Neural cell (in vitro differentiated cells): ENCODE data around the gene FBXW8. TPM values are rescaled to one million over a fixed set of nuclear protein-coding genes. Genes with fewer than 3 reads are reported as not detected.

Experiments
- H2AFZ ChIP-seq: fragments of 200-600, 300-800 bp; sonication (generic), shearing (Covaris generic); 2 replicates; pipeline ENCODE4 v1.6.0; 2014; ENCODE audit warnings: low read depth, mild to moderate bottlenecking, antibody characterized with exemption, low read length, moderate library complexity
- H3F3A ChIP-seq: fragments of 200-600 bp; shearing (Covaris generic); 2 replicates; pipeline ENCODE4 v1.6.1; 2016; ENCODE audit warnings: mild to moderate bottlenecking, moderate library complexity, mixed read lengths, antibody characterized with exemption, low read length; ENCODE audit not compliant: insufficient read depth, poor library complexity, severe bottlenecking
- H3K27ac ChIP-seq: fragments of 200-600, 300-800 bp; sonication (generic), shearing (Covaris generic); 2 replicates; pipeline ENCODE4 v1.5.1; 2014; ENCODE audit warnings: mild to moderate bottlenecking, low read length, moderate library complexity
- H3K27me3 ChIP-seq: fragments of 300-800, 200-600 bp; sonication (generic), shearing (Covaris generic); 2 replicates; pipeline ENCODE4 v1.6.0; 2014; ENCODE audit warnings: mild to moderate bottlenecking, low read depth, low read length, moderate library complexity; ENCODE audit not compliant: insufficient read depth
- H3K36me3 ChIP-seq: fragments of 300-800, 200-600 bp; sonication (generic), shearing (Covaris generic); 2 replicates; pipeline ENCODE4 v1.5.1; 2014; ENCODE audit warnings: mild to moderate bottlenecking, antibody characterized with exemption, low read length, moderate library complexity; ENCODE audit not compliant: insufficient read depth
- H3K4me2 ChIP-seq: fragments of 300-800, 200-600 bp; sonication (generic), shearing (Covaris generic); 2 replicates; pipeline ENCODE4 v1.6.0; 2014; ENCODE audit warnings: mild to moderate bottlenecking, low read length
- H3K4me3 ChIP-seq: fragments of 300-800, 200-600 bp; sonication (generic), shearing (Covaris generic); 2 replicates; pipeline ENCODE4 v1.5.1; 2014; ENCODE audit warnings: mild to moderate bottlenecking, low read length, moderate library complexity
- H3K79me2 ChIP-seq: fragments of 200-600 bp; shearing (Covaris generic); replicated peaks from 2 replicates; pipeline ENCODE4 v1.6.0; 2014; ENCODE audit warnings: mild to moderate bottlenecking, low read length, moderate library complexity; ENCODE audit not compliant: insufficient read depth
- H3K9ac ChIP-seq: fragments of 300-800, 200-600 bp; sonication (generic), shearing (Covaris generic); 2 replicates; pipeline ENCODE4 v1.6.1; 2016; ENCODE audit warnings: mild to moderate bottlenecking, low read length, mixed read lengths
- H3K9me2 ChIP-seq: fragments of 200-600 bp; shearing (Covaris generic); 2 replicates; pipeline ENCODE4 v1.6.1; 2016; ENCODE audit warnings: mild to moderate bottlenecking, low read length, mixed read lengths; ENCODE audit not compliant: insufficient read depth
- H3K9me3 ChIP-seq: fragments of 200-600, 300-800 bp; sonication (generic), shearing (Covaris generic); 2 replicates; pipeline ENCODE4 v1.6.1; 2016; ENCODE audit warnings: mild to moderate bottlenecking, mixed run types, low read length, moderate library complexity, mixed read lengths
- H4K20me1 ChIP-seq: fragments of 200-600 bp; shearing (Covaris generic); 2 replicates; pipeline ENCODE4 v1.6.1; 2016; ENCODE audit warnings: mild to moderate bottlenecking, mixed run types; ENCODE audit not compliant: insufficient read depth
- CTCF ChIP-seq: fragments of 450-650 bp; IDR thresholded peaks from 2 replicates; pipeline ENCODE4 v1.5.1; 2014; ENCODE audit warnings: antibody characterized with exemption, mild to moderate bottlenecking, moderate library complexity; ENCODE audit not compliant: poor library complexity, severe bottlenecking
- EP300 ChIP-seq: fragments of 450-650 bp; conservative IDR thresholded peaks from 2 replicates; pipeline ENCODE4 v1.6.1; 2014; ENCODE audit warnings: antibody characterized with exemption, mild to moderate bottlenecking, moderate library complexity; ENCODE audit not compliant: poor library complexity, severe bottlenecking
- EZH2 ChIP-seq: fragments of 200-600, 300-800 bp; shearing (Covaris generic), sonication (generic); IDR thresholded peaks from 2 replicates; pipeline ENCODE4 v1.6.1; 2014; ENCODE audit warnings: antibody characterized with exemption, low read length, borderline replicate concordance, mild to moderate bottlenecking; ENCODE audit not compliant: insufficient read depth, poor library complexity, severe bottlenecking
- MXI1 ChIP-seq: fragments of 450-650 bp; conservative IDR thresholded peaks from 2 replicates; pipeline ENCODE4 v1.6.1; 2014; ENCODE audit warnings: antibody characterized with exemption, mild to moderate bottlenecking; ENCODE audit not compliant: poor library complexity, severe bottlenecking
- POLR2AphosphoS5 ChIP-seq: IDR thresholded peaks from 2 replicates; pipeline ENCODE4 v1.6.1; 2012
- RAD21 ChIP-seq: fragments of 450-650 bp; conservative IDR thresholded peaks from 2 replicates; pipeline ENCODE4 v1.6.1; 2014; ENCODE audit warnings: antibody characterized with exemption, mild to moderate bottlenecking, moderate library complexity
- SMC3 ChIP-seq: fragments of 450-650 bp; conservative IDR thresholded peaks from 2 replicates; pipeline ENCODE4 v1.6.1; 2014; ENCODE audit warnings: antibody characterized with exemption, mild to moderate bottlenecking, moderate library complexity; ENCODE audit not compliant: poor library complexity
- TAF1 ChIP-seq: IDR thresholded peaks from 2 replicates; pipeline ENCODE4 v1.6.1; 2012; ENCODE audit warnings: low read depth
- polyA plus RNA-seq: library from polyadenylated mRNA; depleted of rRNA; stranded (reverse); fragments of >200 nt; gene quantifications from 2 replicates; pipeline ENCODE4 v1.2.3, GENCODE V29; 2014
- TF ChIP-seq, protein P1 (sequence below): IDR thresholded peaks from 2 replicates; pipeline ENCODE4 v1.6.1; 2012; ENCODE audit warnings: borderline replicate concordance

Gene FBXW8
- polyA plus RNA-seq, 1 donor from 2014 or later: 5.6 TPM

DNA sequence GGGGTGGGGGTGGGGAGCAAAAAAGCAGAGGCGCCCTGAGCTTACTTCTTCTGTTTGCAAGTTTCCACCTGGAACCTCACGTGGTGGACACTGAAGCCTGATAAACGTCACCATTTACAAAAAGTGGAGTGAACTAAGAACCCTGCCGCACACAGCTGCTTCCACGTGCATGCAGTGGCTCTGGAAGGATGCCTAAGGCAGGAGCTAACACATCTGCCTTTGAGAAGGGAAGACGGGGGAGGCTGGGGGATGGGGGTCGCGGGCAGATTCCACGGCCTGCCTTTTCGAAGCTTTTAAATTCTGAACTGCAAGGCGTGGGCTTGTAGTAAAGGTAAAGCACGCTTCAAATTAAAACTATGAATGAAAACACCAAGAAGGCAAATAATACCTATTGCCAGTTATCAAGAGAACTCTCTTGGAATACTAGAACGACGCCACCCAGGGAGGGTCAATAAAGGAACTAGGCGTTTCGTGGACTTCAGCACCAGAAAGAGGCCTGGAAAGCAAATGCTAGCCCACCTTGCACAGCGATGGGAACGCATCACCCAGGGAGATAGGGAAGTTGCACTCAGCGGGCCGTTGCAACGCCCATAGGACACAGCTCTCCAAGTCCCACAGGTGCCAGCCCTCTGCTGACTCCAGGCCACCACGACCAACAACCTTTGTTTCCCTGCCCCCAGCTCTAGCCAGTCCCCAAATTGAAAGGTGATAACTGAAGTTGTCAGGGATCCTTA, 126.7 kb downstream of the FBXW8 start:
- Histone ChIP-seq H3K79me2 (no peaks in the 10 kb centered on the region), H3K9me3 (no peaks in the 10 kb centered on the region), H3K27ac (no peak overlapping the region), H3K9me2 (no peaks in the 10 kb centered on the region), H2AFZ (no peak overlapping the region), H3K4me2 (no peak overlapping the region), H3K9ac (no peak overlapping the region), H3K4me3 (no peak overlapping the region), H3F3A (no peaks in the 10 kb centered on the region), H3K27me3 (no peaks in the 10 kb centered on the region), H4K20me1 (no peaks in the 10 kb centered on the region), H3K36me3 (no peaks in the 10 kb centered on the region)
- TF ChIP-seq TAF1 (no peak), CTCF (no peak), EP300 (no peak), EZH2 (no peak), SMC3 (no peak), POLR2AphosphoS5 (no peak), RAD21 (no peak), MXI1 (no peak)
- TF ChIP-seq, protein P1, sequence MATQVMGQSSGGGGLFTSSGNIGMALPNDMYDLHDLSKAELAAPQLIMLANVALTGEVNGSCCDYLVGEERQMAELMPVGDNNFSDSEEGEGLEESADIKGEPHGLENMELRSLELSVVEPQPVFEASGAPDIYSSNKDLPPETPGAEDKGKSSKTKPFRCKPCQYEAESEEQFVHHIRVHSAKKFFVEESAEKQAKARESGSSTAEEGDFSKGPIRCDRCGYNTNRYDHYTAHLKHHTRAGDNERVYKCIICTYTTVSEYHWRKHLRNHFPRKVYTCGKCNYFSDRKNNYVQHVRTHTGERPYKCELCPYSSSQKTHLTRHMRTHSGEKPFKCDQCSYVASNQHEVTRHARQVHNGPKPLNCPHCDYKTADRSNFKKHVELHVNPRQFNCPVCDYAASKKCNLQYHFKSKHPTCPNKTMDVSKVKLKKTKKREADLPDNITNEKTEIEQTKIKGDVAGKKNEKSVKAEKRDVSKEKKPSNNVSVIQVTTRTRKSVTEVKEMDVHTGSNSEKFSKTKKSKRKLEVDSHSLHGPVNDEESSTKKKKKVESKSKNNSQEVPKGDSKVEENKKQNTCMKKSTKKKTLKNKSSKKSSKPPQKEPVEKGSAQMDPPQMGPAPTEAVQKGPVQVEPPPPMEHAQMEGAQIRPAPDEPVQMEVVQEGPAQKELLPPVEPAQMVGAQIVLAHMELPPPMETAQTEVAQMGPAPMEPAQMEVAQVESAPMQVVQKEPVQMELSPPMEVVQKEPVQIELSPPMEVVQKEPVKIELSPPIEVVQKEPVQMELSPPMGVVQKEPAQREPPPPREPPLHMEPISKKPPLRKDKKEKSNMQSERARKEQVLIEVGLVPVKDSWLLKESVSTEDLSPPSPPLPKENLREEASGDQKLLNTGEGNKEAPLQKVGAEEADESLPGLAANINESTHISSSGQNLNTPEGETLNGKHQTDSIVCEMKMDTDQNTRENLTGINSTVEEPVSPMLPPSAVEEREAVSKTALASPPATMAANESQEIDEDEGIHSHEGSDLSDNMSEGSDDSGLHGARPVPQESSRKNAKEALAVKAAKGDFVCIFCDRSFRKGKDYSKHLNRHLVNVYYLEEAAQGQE: no peak

GRCh38 chr12:117038023-117038680, 127.4 kb downstream of the FBXW8 start:
- H3K27me3 ChIP-seq: no peaks in the 10 kb centered on the region
- H3K36me3 ChIP-seq: no peaks in the 10 kb centered on the region
- H3K9me3 ChIP-seq: no peaks in the 10 kb centered on the region
- H3K9me2 ChIP-seq: no peaks in the 10 kb centered on the region
- H2AFZ ChIP-seq: no peak overlapping the region
- no peaks in the 10 kb centered on the region for H4K20me1 ChIP-seq
- no peaks in the 10 kb centered on the region for H3K79me2 ChIP-seq
- TF ChIP-seq MXI1 (no peak), RAD21 (no peak), SMC3 (no peak), CTCF (no peak), POLR2AphosphoS5 (no peak)
- no peak overlapping the region for H3K9ac ChIP-seq
- H3K4me3 ChIP-seq: no peak overlapping the region
- H3K27ac ChIP-seq: no peak overlapping the region
- no peak overlapping the region for H3K4me2 ChIP-seq
- no peaks in the 10 kb centered on the region for H3F3A ChIP-seq
